Stimulated activated CD4-positive, alpha-beta T cell treated with anti-CD3 and anti-CD28 coated beads, Interleukin-1b, Interleukin-23, amount 100 ng/mL, for 4 hours (primary cell): Measurements from ENCODE around the gene AKAP17A.
"Not testable (repeated sequence)": the region's sequence is repeated elsewhere in the genome, so short reads cannot be mapped to it uniquely, and the experiment has no call there.

Experiments used
- DNase-seq, 2 donors: peaks; one replicate each; pipeline ENCODE4 v3.0.0-alpha.2; 2020; ENCODE audit warnings: low read depth in 2 of 2

The AKAP17A gene

DNA sequence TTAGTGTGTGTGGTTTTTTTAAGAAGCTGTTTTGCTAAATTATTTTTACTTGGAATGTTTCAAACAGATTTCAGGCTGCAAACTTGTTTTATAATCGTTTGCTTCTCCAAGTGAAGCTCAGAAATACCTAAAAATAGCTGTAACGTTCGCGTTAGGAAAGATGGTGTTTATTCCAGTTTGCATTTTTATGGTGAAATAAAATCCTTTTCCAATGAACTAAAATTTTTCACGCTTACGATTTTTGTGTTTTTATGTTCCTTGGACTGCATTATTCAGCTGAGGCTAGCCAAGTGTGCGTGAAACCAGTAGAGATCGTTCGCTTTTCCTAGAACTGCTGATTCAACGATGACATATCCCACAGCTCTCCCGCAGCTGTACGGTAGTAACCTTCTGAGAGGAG lies 10.9 kb downstream of the AKAP17A start:
- no peak for DNase-seq

DNA sequence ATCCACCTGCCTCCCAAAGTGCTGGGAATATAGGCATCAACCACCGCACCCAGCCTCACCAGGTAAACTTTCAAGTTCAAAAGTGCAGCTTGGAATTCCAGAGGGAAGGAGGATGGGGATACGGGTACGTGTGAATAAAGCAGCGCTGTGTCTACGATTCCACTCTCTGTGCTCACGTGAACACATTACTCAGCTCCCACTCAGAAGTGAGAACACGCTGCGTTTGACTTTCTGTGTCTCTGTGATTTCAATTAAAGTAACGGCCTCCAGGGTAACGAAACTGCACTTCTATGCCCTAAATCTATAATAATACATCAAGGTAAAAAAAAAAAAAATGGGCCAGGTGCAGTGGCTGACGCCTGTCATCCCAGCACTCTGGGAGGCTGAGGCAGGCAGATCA lies 15.1 kb downstream of the AKAP17A start:
- DNase-seq, result no peak

DNA sequence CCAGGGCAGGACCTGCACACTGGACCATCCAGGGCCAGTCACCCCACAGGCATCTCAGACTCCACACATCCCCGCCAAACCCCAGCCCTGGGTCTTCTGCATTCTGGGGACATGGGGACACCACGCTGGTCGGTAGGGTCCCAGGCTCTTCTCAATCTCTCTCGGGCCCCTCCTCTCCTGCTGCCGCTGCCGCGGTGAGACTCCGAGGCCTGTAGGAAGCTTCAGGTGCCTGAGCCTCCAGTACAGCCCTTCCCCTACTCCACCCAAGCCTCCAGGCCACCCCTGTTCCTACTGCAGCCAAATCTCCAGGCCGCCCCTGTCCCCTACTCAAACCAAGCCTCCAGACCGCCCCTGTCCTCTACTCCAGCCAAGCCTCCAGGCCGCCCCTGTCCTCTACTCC lies 17.9 kb downstream of the AKAP17A start:
- no peak for DNase-seq

DNA sequence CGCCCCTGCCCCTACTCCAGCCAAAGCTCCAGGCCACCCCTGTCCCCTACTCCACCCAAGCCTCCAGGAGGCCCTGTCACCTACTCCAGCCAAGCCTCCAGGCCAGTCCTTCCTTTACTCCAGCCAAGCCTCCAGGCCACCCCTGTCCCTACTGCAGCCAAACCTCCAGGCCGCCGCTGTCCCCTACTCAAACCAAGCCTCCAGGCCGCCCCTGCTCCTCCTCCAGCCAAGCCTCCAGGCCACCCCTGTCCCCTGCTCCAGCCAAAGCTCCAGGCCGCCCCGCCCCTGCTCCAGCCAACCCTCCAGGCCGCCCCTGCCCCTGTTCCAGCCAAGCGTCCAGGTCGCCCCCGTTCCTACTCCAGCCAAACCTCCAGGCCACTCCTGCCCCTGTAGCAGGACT lies 18.4 kb downstream of the AKAP17A start:
- DNase-seq, result no peak

DNA sequence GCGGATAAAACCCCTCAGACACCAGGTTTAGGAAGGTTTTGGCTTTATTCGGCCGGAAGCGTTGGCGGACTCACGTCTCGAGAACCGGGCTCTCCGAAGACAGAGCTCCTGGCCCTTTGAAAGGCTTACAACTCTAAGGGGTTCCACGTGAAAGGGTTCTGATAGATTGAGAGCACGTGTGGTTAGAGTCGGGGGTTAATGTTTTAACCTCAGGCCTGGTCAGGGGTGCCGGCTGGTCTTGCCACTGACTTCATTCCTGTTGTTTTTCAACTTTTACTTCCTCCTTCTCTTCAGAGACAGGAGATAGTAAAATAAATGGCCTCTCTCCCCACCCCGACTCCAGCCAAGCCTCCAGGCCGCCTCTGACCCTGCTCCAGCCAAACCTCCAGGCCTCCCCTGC lies 18.8 kb downstream of the AKAP17A start:
- no peak for DNase-seq

DNA sequence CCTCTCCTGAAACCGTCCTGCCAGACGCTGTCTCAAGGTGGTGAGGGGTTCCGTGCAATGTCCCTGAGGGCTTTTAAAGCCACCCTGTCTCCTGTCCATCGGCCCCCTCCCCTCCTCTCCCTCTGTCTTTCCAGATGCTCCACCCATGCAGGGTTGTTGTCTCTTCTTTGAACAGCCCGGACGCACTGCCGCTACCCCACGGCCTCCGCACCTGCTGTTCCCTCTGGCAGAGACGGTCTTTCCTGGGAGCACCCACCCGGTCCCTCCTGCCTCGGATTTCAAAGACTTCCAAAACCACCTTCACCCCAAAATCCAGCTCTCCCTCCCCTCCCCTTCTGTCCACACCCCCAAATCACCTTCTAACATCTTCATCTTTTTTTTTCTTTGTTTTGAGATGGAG lies 19.3 kb downstream of the AKAP17A start:
- DNase-seq, result no peak

DNA sequence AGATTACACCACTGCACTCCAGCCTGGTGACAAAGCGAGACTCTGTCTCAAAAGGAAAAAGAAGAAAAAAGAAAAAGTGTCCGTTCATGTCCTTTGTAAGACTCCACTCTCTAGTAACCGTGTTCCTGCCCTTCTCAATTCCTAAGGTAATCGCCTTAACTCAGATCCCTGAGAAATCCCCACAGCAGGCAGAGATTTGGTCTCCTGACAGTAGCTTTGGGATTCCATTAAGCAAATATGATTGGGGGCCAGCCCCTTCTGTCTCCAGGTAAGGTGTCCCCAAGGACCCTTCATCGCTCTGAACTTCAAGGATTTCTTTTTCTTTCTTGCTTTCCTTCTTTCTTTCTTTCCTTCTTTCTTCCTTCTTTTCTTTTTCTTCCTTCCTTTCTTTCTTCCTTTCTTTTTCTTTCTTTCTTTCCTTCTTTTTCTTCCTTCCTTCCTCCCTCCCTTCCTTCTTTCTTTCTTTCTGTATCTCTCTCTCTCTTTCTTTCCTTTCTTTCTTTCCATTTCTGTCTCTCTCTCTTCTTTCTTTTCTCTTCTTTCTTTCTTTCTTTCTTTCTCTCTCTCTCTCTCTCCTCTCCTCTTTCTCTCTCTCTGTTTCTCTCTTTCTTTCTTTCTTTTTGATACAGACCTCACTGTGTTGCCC lies 21.4 kb downstream of the AKAP17A start:
- DNase-seq, result no peak

DNA sequence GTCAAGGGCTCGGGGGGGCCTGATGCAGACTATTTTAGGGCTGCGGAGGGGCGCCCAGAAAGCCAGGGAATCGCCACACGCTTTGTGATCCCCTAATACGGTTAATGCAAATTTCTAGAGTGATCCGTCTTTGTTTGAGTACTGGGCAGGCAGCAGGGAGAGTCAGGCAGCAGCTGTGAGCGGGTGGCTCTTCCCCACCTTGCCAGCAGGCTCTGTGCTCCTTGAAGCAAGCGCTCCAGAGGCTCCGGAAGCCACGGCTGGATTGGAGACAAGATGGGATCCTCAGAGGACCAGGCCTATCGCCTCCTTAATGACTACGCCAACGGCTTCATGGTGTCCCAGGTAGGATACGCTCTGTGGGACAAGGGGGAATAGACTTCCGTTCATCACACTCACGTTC lies 23.5 kb downstream of the AKAP17A start, which contains the start of gene ASMT:
Gene ASMT (plus strand): TSS at position 133 of the 400 bp plus-strand sequence. CDS start 141 bp downstream, at position 274.
- DNase-seq, result no peak

DNA sequence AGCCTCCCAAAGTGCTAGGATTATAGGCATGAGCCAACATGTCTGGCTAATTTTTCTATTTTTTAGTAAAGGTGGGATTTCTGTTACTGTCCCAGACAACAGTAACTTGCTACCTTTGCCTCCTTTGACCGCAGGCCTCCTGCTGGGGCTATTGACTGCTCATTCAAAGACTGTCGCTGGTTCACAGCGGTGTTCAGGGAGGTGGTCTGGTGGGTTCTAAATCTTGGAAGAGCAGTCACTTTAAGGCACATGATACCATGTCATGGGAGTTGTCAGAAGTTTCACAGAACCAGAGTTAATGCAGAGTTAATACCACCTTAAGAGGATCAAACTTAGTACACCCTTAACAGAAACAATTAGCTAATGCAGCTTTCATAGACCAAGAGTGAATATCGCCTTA lies 27.3 kb downstream of the AKAP17A start:
- no peak for DNase-seq

DNA sequence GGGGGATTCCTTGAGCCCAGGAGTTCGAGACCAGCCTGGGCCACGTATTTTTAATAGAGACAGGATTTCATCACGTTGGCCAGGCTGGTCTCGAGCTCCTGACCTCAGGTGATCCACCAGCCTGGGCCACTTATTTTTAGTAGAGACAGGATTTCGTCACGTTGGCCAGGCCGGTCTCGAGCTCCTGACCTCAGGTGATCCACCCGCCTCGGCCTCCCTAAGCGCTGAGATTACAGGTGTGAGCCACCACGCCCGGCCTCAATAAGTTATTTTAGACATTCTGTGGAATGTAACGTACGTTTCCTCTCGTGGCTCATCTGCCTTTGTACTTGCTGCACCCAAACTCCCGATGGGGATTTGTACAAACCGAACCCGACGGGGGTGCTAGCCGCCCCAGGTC lies 32.3 kb downstream of the AKAP17A start:
- DNase-seq, result no peak

DNA sequence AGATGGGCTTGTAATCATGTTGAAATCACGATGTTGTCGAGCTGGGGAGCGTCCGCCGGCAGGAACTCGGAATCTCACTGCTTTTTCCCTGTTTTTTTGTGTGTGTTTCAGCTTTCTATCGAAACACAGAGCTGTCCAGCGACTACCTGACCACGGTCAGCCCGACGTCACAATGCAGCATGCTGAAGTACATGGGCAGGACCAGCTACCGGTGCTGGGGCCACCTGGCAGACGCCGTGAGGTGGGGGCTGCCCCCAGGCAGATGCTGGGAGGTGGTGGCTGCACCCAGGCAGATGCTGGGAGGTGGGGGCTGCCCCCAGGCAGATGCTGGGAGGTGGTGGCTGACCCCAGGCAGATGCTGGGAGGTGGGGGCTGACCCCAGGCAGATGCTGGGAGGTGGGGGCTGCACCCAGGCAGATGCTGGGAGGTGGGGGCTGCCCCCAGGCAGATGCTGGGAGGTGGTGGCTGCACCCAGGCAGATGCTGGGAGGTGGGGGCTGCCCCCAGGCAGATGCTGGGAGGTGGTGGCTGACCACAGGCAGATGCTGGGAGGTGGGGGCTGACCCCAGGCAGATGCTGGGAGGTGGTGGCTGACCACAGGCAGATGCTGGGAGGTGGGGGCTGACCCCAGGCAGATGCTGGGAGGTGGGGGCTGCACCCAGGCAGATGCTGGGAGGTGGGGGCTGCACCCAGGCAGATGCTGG lies 32.9 kb downstream of the AKAP17A start:
- DNase-seq, result not testable (repeated sequence)

DNA sequence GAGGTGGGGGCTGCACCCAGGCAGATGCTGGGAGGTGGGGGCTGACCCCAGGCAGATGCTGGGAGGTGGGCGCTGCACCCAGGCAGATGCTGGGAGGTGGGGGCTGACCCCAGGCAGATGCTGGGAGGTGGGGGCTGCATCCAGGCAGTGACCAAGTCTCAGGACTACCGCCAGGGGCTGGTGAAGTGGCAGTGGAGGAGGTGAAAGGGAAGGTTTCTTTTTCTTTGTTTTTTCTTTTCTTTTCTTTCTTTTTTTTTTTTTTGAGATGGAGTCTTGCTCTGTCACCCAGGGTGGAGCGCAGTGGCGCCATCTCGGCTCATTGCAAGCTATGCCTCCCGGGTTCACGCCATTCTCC lies 33.4 kb downstream of the AKAP17A start:
- DNase-seq, result not testable (repeated sequence)

DNA sequence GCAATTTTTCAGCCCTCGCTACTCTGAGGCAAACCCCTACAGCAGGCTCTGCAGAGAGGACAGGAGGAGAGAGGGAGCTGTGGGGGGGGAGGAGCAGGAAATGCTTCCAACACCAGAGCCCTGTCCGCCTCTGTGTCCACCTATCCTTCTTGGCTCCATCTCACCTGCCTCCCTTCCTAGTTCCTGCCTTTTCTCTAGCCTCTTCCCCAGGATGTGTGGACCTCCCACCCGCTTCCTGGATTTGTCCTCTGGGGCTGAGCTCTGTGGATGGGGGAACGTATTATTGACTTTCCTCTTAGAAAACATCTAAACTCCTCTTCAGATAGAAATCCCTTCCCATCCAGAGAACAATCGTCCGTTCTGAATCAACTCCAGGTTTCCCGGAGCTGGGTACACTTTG lies 37.8 kb downstream of the AKAP17A start:
- DNase-seq, result no peak

DNA sequence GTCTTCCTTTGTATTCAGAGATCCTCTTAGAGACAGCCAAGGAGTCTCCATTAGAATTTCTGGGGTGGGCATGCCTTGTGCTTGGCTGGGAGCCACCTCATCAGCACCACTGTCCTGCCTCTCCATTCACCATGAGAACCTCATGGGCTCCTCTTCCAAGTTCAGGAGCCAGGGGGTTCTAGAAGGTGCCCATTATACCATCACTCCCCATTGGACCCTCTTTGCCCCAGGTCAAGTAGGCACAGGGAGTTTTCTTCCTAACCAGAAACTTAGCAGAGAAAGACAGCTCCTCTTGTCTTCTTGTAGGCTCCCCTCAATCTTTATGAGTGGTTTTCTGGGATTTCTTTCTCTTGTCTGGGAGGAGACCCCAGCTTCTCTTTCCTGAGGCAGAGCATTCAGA lies 54.6 kb downstream of the AKAP17A start:
- no peak for DNase-seq

DNA sequence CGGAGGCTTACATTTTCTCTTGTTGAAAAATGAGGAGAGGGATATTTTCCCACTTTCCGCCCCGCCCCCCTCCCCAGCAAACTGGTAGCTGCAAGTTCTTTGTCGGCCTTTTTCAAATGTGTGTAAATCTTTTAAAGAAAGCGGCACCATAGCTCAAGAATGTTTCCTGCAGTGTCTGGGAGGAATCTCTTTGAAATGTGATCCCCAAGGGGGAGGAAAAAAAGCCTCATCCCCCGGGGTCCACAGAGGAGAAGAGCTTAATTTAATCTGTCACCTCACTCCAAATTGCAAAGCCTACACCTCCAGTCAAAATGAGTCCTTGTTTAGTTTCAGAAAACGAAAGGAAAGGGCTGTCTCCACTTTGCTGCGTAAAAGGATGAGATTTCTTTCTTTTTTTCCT lies 58.2 kb downstream of the AKAP17A start:
- DNase-seq, result no peak
